ENCODE data around the gene BUD31. TPM values are rescaled to one million over a fixed set of nuclear protein-coding genes. Genes with fewer than 3 reads are reported as not detected.

BUD31 gene
- total and polyA plus RNA-seq, 4 donors = 88.5 to 185 (median 115) TPM

DNA sequence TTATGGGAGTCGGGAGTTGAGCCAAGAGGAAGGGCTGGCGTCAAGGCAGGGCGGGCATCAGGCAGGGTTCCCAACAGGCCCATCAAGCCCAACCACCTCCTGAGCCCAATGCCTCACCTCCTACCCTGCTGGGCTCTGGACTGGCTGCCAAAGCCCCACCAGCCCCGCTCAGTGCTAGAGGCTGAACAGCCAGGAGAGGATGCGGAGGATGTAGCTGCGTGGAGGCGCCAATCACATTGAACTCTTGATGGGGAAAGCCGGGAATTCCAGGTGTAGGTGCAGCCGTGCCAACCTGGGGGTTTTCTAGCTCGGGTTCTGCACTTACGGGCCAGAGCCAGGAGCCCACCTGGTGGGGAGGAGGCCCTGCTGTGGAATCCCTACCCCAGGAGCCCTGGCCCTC lies 44.3 kb downstream of the BUD31 start:
- no peaks in the 10 kb centered on the region for H3K27me3 ChIP-seq (ENCODE audit: control insufficient read depth in 3 of 3, insufficient read depth in 3 of 3, low read length in 2 of 3)
- H3K9me3 ChIP-seq (ENCODE audit: control insufficient read depth in 4 of 4, insufficient read depth in 3 of 4, low read length in 3 of 4) = no peaks in the 10 kb centered on the region
- no peak overlapping the region for H3K9ac ChIP-seq (ENCODE audit: insufficient read depth in 1 of 2, low read length in 2 of 2)
- H3K4me1 ChIP-seq (ENCODE audit: control insufficient read depth in 5 of 5, insufficient read depth in 5 of 5, low read length in 5 of 5) = no peaks in the 10 kb centered on the region
- TF ChIP-seq CTCF (IDR thresholded peaks at IDR 0.05; ENCODE audit: control extremely low read depth, extremely low read depth) = no peak
- peaks cover 0 to 88% (median 35%) of the 10 kb centered on the region in 4 donors for H3K36me3 ChIP-seq (ENCODE audit: control insufficient read depth in 4 of 4, insufficient read depth in 4 of 4, low read length in 4 of 4)
- DNase-seq = no peak
- H3K4me3 ChIP-seq = no peak overlapping the region
- no peak overlapping the region for H3K27ac ChIP-seq (ENCODE audit: low read depth in 1 of 2, low read length in 1 of 2)
- no peak for ATAC-seq (ENCODE audit: insufficient read depth, low FRiP score)
- 88 to 92% methylated on average over 11 of the region's 11 CpGs for WGBS, 2 donors

DNA sequence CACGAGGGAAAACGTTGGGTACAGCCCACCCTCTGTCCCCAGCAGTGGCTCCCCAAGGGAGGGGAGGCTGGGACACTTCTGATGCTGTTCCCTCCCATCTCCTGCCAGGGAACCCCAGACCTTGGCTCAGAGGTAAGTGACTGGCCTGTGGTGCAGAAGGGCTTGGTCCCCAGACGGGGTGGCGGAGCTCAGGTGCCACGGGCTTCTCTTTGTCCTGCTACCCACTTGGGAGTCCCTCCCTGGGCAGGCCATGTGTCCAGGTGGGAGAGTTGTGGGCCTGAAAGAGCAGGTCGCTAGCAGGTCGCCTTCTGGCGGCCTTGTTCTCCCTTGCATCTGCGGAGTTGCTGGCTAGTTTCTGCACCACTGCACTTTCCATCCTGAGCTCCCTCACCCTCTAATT lies 47.1 kb downstream of the BUD31 start:
- Histone ChIP-seq H3K27me3 (ENCODE audit: control insufficient read depth in 3 of 3, insufficient read depth in 3 of 3, low read length in 2 of 3) (no peaks in the 10 kb centered on the region), H3K9ac (ENCODE audit: insufficient read depth in 1 of 2, low read length in 2 of 2) (no peak overlapping the region), H3K4me1 (ENCODE audit: control insufficient read depth in 5 of 5, insufficient read depth in 5 of 5, low read length in 5 of 5) (peaks cover 0 to 1% (median 0%) of the 10 kb centered on the region in 5 donors), H3K36me3 (ENCODE audit: control insufficient read depth in 4 of 4, insufficient read depth in 4 of 4, low read length in 4 of 4) (peaks cover 3 to 74% (median 45%) of the 10 kb centered on the region in 4 donors), H3K27ac (ENCODE audit: low read depth in 1 of 2, low read length in 1 of 2) (no peak overlapping the region), H3K4me3 (no peak overlapping the region), H3K9me3 (ENCODE audit: control insufficient read depth in 4 of 4, insufficient read depth in 3 of 4, low read length in 3 of 4) (no peaks in the 10 kb centered on the region)
- no peak for DNase-seq
- 81 to 89% methylated on average over 9 of the region's 9 CpGs for WGBS, 2 donors
- no peak for ATAC-seq (ENCODE audit: insufficient read depth, low FRiP score)
- TF ChIP-seq CTCF (IDR thresholded peaks at IDR 0.05; ENCODE audit: control extremely low read depth, extremely low read depth) = no peak

DNA sequence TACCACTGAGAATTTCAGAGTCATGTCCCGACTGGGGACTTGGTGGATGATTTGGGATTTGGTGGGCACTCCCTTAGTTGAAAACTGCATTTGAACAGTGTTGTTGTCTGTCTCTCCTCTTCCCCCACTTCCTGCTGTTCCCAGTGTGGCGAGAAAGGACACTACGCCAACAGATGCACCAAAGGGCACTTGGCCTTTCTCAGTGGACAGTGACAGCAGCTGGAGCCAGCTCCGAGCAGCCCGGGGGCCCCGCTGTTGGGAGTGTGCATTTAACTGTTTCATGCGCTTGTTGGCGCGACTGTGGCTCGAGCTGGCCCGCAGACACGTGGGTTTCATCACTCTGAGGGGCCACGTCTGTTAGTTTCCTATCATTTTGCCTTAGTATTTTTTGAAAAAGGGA lies 47.5 kb downstream of the BUD31 start:
- 78 to 79% methylated on average over 13 of the region's 13 CpGs for WGBS, 2 donors
- H3K27me3 ChIP-seq (ENCODE audit: control insufficient read depth in 3 of 3, insufficient read depth in 3 of 3, low read length in 2 of 3) = no peaks in the 10 kb centered on the region
- ATAC-seq (ENCODE audit: insufficient read depth, low FRiP score) = no peak
- peaks cover 0 to 2% (median 0%) of the 10 kb centered on the region in 5 donors for H3K4me1 ChIP-seq (ENCODE audit: control insufficient read depth in 5 of 5, insufficient read depth in 5 of 5, low read length in 5 of 5)
- H3K4me3 ChIP-seq = no peak overlapping the region
- H3K9ac ChIP-seq (ENCODE audit: insufficient read depth in 1 of 2, low read length in 2 of 2) = no peak overlapping the region
- no peak for TF ChIP-seq CTCF (IDR thresholded peaks at IDR 0.05; ENCODE audit: control extremely low read depth, extremely low read depth)
- peaks cover 3 to 72% (median 44%) of the 10 kb centered on the region in 4 donors for H3K36me3 ChIP-seq (ENCODE audit: control insufficient read depth in 4 of 4, insufficient read depth in 4 of 4, low read length in 4 of 4)
- no peak for DNase-seq
- no peaks in the 10 kb centered on the region for H3K9me3 ChIP-seq (ENCODE audit: control insufficient read depth in 4 of 4, insufficient read depth in 3 of 4, low read length in 3 of 4)
- H3K27ac ChIP-seq (ENCODE audit: low read depth in 1 of 2, low read length in 1 of 2) = no peak overlapping the region

- peaks cover 3 to 66% (median 41%) of the 10 kb centered on the region in 4 donors for H3K36me3 ChIP-seq (ENCODE audit: control insufficient read depth in 4 of 4, insufficient read depth in 4 of 4, low read length in 4 of 4)
- TF ChIP-seq CTCF (IDR thresholded peaks at IDR 0.05; ENCODE audit: control extremely low read depth, extremely low read depth) = no peak
- H3K9ac ChIP-seq (ENCODE audit: insufficient read depth in 1 of 2, low read length in 2 of 2) = no peak overlapping the region
- DNase-seq = no peak
- 90 to 91% methylated on average over 6 of the region's 6 CpGs for WGBS, 2 donors
- no peak overlapping the region for H3K4me3 ChIP-seq
- H3K9me3 ChIP-seq (ENCODE audit: control insufficient read depth in 4 of 4, insufficient read depth in 3 of 4, low read length in 3 of 4) = no peaks in the 10 kb centered on the region
- no peak for ATAC-seq (ENCODE audit: insufficient read depth, low FRiP score)
- H3K4me1 ChIP-seq (ENCODE audit: control insufficient read depth in 5 of 5, insufficient read depth in 5 of 5, low read length in 5 of 5) = peaks cover 0 to 5% (median 0%) of the 10 kb centered on the region in 5 donors
- H3K27me3 ChIP-seq (ENCODE audit: control insufficient read depth in 3 of 3, insufficient read depth in 3 of 3, low read length in 2 of 3) = no peaks in the 10 kb centered on the region
- no peak overlapping the region for H3K27ac ChIP-seq (ENCODE audit: low read depth in 1 of 2, low read length in 1 of 2)
These were observed 48.4 kb downstream of the BUD31 start for GRCh38 chr7:99457050-99457649.
